Cardiac muscle cell (in vitro differentiated cells and primary cell): ENCODE results near the gene SLIT3. TPM values are rescaled to one million over a fixed set of nuclear protein-coding genes. Genes with fewer than 3 reads are reported as not detected.
A peak's percentile ranks its signal among the peaks of the same experiment; 100 is the strongest.

Experiments
- DNase-seq, 2 donors: peaks; one replicate each; pipeline versions ENCODE4 v3.0.0 to v3.0.0-alpha.2; 2010 to 2017; ENCODE audit warnings: low read depth in 1 of 2, low spot score in 1 of 2
- H3K27ac ChIP-seq: fragments of 200-600 bp; sonication (generic); 2 replicates; pipeline ENCODE4 v1.5.1; 2016
- H3K27me3 ChIP-seq: fragments of 200-600 bp; sonication (generic); 2 replicates; pipeline ENCODE4 v1.6.0; 2016; ENCODE audit warnings: control low read depth
- H3K36me3 ChIP-seq: fragments of 200-600 bp; sonication (generic); 2 replicates; pipeline ENCODE4 v1.5.1; 2016; ENCODE audit warnings: control low read depth
- H3K4me1 ChIP-seq: fragments of 200-600 bp; sonication (generic); 2 replicates; pipeline ENCODE4 v1.8.1; 2017; ENCODE audit warnings: low read depth, mild to moderate bottlenecking, mixed run types
- H3K4me3 ChIP-seq: fragments of 200-600 bp; sonication (generic); 2 replicates; pipeline ENCODE4 v1.5.1; 2016; ENCODE audit warnings: mild to moderate bottlenecking
- H3K9me3 ChIP-seq: fragments of 200-600 bp; sonication (generic); 2 replicates; pipeline ENCODE4 v1.5.1; 2017; ENCODE audit warnings: low read depth, mild to moderate bottlenecking, control low read depth
- CTCF ChIP-seq: IDR thresholded peaks from 2 replicates; pipeline ENCODE4 v1.5.1; 2012; ENCODE audit warnings: low read depth, mild to moderate bottlenecking, low read length
- polyA plus RNA-seq: library from polyadenylated mRNA; unstranded; fragments of >200 nt; fragmentation: Nextera tagmentation; extraction: Ambion mirVana; gene quantifications from 2 replicates; pipeline ENCODE4 v1.2.1, GENCODE V29; 2016
- total RNA-seq: library from RNA; depleted of rRNA; stranded (reverse); fragments of >200 nt; gene quantifications from 2 replicates; pipeline ENCODE4 v1.2.3, GENCODE V29; 2016

SLIT3 gene
- total and polyA plus RNA-seq, 2 experiments from 2014 or later, result 50.7 to 111 TPM

GRCh38 chr5:168659286-168659847 lies 641.6 kb downstream of the SLIT3 start:
- Histone ChIP-seq H3K4me1 (peaks cover 7% of the 10 kb centered on the region), H3K27ac (no peak overlapping the region), H3K36me3 (no peaks in the 10 kb centered on the region), H3K4me3 (no peak overlapping the region), H3K9me3 (no peaks in the 10 kb centered on the region), H3K27me3 (no peaks in the 10 kb centered on the region)
- no peak for TF ChIP-seq CTCF
- DNase-seq, result no peak

GRCh38 chr5:168658394-168658793 lies 642.5 kb downstream of the SLIT3 start:
- Histone ChIP-seq H3K27ac (peak overlapping the region; percentile 58), H3K9me3 (no peaks in the 10 kb centered on the region), H3K4me1 (peaks cover 7% of the 10 kb centered on the region), H3K4me3 (no peak overlapping the region), H3K27me3 (no peaks in the 10 kb centered on the region), H3K36me3 (no peaks in the 10 kb centered on the region)
- DNase-seq, result peak in 1 of 2 donors; percentile 54
- no peak for TF ChIP-seq CTCF

- DNase-seq, result peak in 1 of 2 donors; percentile 90
- peaks cover 7% of the 10 kb centered on the region for H3K4me1 ChIP-seq
These were observed 644.3 kb downstream of the SLIT3 start for GRCh38 chr5:168656633-168657032.

GRCh38 chr5:168655316-168655715 lies 645.6 kb downstream of the SLIT3 start:
- no peak overlapping the region for H3K4me3 ChIP-seq
- no peak for DNase-seq
- H3K27ac ChIP-seq, result no peak overlapping the region
- peaks cover 7% of the 10 kb centered on the region for H3K4me1 ChIP-seq
- no peak for TF ChIP-seq CTCF
- no peaks in the 10 kb centered on the region for H3K36me3 ChIP-seq
- H3K9me3 ChIP-seq, result no peaks in the 10 kb centered on the region
- no peaks in the 10 kb centered on the region for H3K27me3 ChIP-seq

More at GRCh38 chr5:168656633-168657032, 644.3 kb downstream of the SLIT3 start:
- Histone ChIP-seq H3K36me3 (no peaks in the 10 kb centered on the region), H3K9me3 (no peaks in the 10 kb centered on the region), H3K27ac (no peak overlapping the region), H3K4me3 (no peak overlapping the region), H3K27me3 (no peaks in the 10 kb centered on the region)
- no peak for TF ChIP-seq CTCF

- Histone ChIP-seq H3K36me3 (no peaks in the 10 kb centered on the region), H3K4me3 (no peak overlapping the region), H3K27me3 (no peaks in the 10 kb centered on the region), H3K9me3 (no peaks in the 10 kb centered on the region), H3K27ac (no peak overlapping the region), H3K4me1 (peaks cover 7% of the 10 kb centered on the region)
- TF ChIP-seq CTCF, result no peak
- DNase-seq, result peak in 1 of 2 donors; percentile 77
These were observed 646.7 kb downstream of the SLIT3 start for GRCh38 chr5:168654211-168654721.
